Neutrophil (primary cell): ENCODE data around the gene PLCH2.

ENCODE experiments used
- H3K27ac ChIP-seq: fragments of 200-600 bp; sonication (generic); 2 replicates; pipeline ENCODE4 v1.5.1; 2016; ENCODE audit warnings: mild to moderate bottlenecking, moderate library complexity
- H3K27me3 ChIP-seq: fragments of 200-600 bp; sonication (generic); 2 replicates; pipeline ENCODE4 v1.6.0; 2016; ENCODE audit warnings: mild to moderate bottlenecking
- H3K36me3 ChIP-seq: fragments of 200-600 bp; sonication (generic); 2 replicates; pipeline ENCODE4 v1.5.1; 2017
- H3K4me1 ChIP-seq, 2 experiments: fragments of 200-600 bp in 1 of 2; sonication (generic) in 1 of 2; 1 replicate in 1 of 2; 2 replicates in 1 of 2; pipeline versions ENCODE4 v1.5.1 to v1.6.1; 2013 to 2016; ENCODE audit warnings: low read depth in 1 of 2, low read length in 1 of 2, mild to moderate bottlenecking in 1 of 2, moderate library complexity in 1 of 2; ENCODE audit not compliant: control insufficient read depth in 1 of 2, insufficient read depth in 1 of 2
- H3K4me3 ChIP-seq, 2 experiments: fragments of 200-600 bp in 1 of 2; sonication (generic) in 1 of 2; 1 replicate in 1 of 2; 2 replicates in 1 of 2; pipeline ENCODE4 v1.5.1; 2013 to 2016; ENCODE audit warnings: low read depth in 1 of 2, low read length in 1 of 2, mild to moderate bottlenecking in 1 of 2, moderate library complexity in 1 of 2
- H3K9me3 ChIP-seq: fragments of 200-600 bp; sonication (generic); 2 replicates; pipeline ENCODE4 v1.5.1; 2016
- CTCF ChIP-seq: fragments of 200-600 bp; sonication (generic); IDR thresholded peaks from 2 replicates; pipeline ENCODE4 v1.5.1; 2016; ENCODE audit warnings: antibody characterized with exemption

Gene PLCH2

GRCh38 chr1:2479618-2480017, 3.5 kb downstream of the PLCH2 start:
- Histone ChIP-seq H3K4me1 (no peaks in the 10 kb centered on the region), H3K36me3 (no peaks in the 10 kb centered on the region), H3K4me3 (no peak overlapping the region), H3K9me3 (no peaks in the 10 kb centered on the region), H3K27me3 (no peaks in the 10 kb centered on the region), H3K27ac (no peak overlapping the region)
- no peak for TF ChIP-seq CTCF

- no peak overlapping the region for H3K27ac ChIP-seq
- H3K36me3 ChIP-seq: no peaks in the 10 kb centered on the region
- H3K4me3 ChIP-seq: no peak overlapping the region
- no peaks in the 10 kb centered on the region for H3K27me3 ChIP-seq
- no peaks in the 10 kb centered on the region for H3K9me3 ChIP-seq
- no peak for TF ChIP-seq CTCF
- H3K4me1 ChIP-seq: no peaks in the 10 kb centered on the region
Measured at GRCh38 chr1:2480236-2480985, 4.3 kb downstream of the PLCH2 start.

GRCh38 chr1:2480986-2481364, 4.9 kb downstream of the PLCH2 start:
- Histone ChIP-seq H3K9me3 (no peaks in the 10 kb centered on the region), H3K4me3 (no peak overlapping the region), H3K27ac (no peak overlapping the region), H3K4me1 (no peaks in the 10 kb centered on the region), H3K36me3 (no peaks in the 10 kb centered on the region), H3K27me3 (no peaks in the 10 kb centered on the region)
- TF ChIP-seq CTCF: no peak

GRCh38 chr1:2481885-2482284, 5.8 kb downstream of the PLCH2 start:
- no peaks in the 10 kb centered on the region for H3K9me3 ChIP-seq
- TF ChIP-seq CTCF: no peak
- H3K4me3 ChIP-seq: no peak overlapping the region
- H3K36me3 ChIP-seq: no peaks in the 10 kb centered on the region
- no peaks in the 10 kb centered on the region for H3K4me1 ChIP-seq
- no peak overlapping the region for H3K27ac ChIP-seq
- no peaks in the 10 kb centered on the region for H3K27me3 ChIP-seq

- Histone ChIP-seq H3K27me3 (no peaks in the 10 kb centered on the region), H3K4me3 (no peak overlapping the region), H3K4me1 (no peaks in the 10 kb centered on the region), H3K27ac (no peak overlapping the region), H3K9me3 (no peaks in the 10 kb centered on the region), H3K36me3 (no peaks in the 10 kb centered on the region)
- TF ChIP-seq CTCF: no peak
Measured at GRCh38 chr1:2482588-2482987, 6.5 kb downstream of the PLCH2 start.
